Measurements from ENCODE around the gene RNF32. TPM values are rescaled to one million over a fixed set of nuclear protein-coding genes. Genes with fewer than 3 reads are reported as not detected.

The RNF32 gene
- polyA plus RNA-seq, 1 donor (not counting 4 experiments of a cell fraction or from before 2014, with no cell fraction given): 0.34 TPM

GRCh38 chr7:156602283-156602682 lies 38.3 kb upstream of the RNF32 start:
- DNase-seq (ENCODE audit: low read depth, low spot score) (no peak), FAIRE-seq (no peak)
- no peaks in the 10 kb centered on the region for H3K36me3 ChIP-seq (ENCODE audit: control insufficient read depth in 2 of 2, extremely low read depth in 1 of 2, insufficient read depth in 2 of 2, low read length in 2 of 2)
- no peaks in the 10 kb centered on the region for H3K4me1 ChIP-seq (ENCODE audit: control insufficient read depth, extremely low read depth, insufficient read depth, low read length)
- H3K27me3 ChIP-seq (ENCODE audit: control insufficient read depth, extremely low read depth, insufficient read depth, low read length): no peaks in the 10 kb centered on the region
- no peak overlapping the region for H3K4me2 ChIP-seq (ENCODE audit: control insufficient read depth, extremely low read depth, insufficient read depth, low read depth, low read length)
- no peak overlapping the region for H3K4me3 ChIP-seq (ENCODE audit: control insufficient read depth in 2 of 3, extremely low read depth in 1 of 3, insufficient read depth in 2 of 3, low read depth in 1 of 3, low read length in 3 of 3)
- TF ChIP-seq EZH2 (IDR thresholded peaks at IDR 0.05; ENCODE audit: low read length): no peak
- TF ChIP-seq, protein P1, sequence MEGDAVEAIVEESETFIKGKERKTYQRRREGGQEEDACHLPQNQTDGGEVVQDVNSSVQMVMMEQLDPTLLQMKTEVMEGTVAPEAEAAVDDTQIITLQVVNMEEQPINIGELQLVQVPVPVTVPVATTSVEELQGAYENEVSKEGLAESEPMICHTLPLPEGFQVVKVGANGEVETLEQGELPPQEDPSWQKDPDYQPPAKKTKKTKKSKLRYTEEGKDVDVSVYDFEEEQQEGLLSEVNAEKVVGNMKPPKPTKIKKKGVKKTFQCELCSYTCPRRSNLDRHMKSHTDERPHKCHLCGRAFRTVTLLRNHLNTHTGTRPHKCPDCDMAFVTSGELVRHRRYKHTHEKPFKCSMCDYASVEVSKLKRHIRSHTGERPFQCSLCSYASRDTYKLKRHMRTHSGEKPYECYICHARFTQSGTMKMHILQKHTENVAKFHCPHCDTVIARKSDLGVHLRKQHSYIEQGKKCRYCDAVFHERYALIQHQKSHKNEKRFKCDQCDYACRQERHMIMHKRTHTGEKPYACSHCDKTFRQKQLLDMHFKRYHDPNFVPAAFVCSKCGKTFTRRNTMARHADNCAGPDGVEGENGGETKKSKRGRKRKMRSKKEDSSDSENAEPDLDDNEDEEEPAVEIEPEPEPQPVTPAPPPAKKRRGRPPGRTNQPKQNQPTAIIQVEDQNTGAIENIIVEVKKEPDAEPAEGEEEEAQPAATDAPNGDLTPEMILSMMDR (optimal IDR thresholded peaks at IDR 0.05 in 1 of 3, IDR thresholded peaks at IDR 0.05 in 1 of 3, conservative IDR thresholded peaks at IDR 0.05 in 1 of 3; ENCODE audit: extremely low read depth in 1 of 3, insufficient read depth in 2 of 3, low read length in 3 of 3): no peak
- no peak overlapping the region for H3K9ac ChIP-seq (ENCODE audit: control insufficient read depth, extremely low read depth, insufficient read depth, low read length)
- no peaks in the 10 kb centered on the region for H3K79me2 ChIP-seq (ENCODE audit: control insufficient read depth, insufficient read depth, low read length)
- H3K9me3 ChIP-seq (ENCODE audit: control insufficient read depth, low read depth, low read length): no peaks in the 10 kb centered on the region
- no peaks in the 10 kb centered on the region for H4K20me1 ChIP-seq (ENCODE audit: control insufficient read depth, extremely low read depth, insufficient read depth, low read length)
- H2AFZ ChIP-seq (ENCODE audit: control insufficient read depth, low read length): no peak overlapping the region
- no peak overlapping the region for H3K27ac ChIP-seq (ENCODE audit: control insufficient read depth, insufficient read depth, low read length)
- dilution Hi-C loops (cut with MboI; ENCODE audit: extremely low pct_ligation_motif_present, low sequenced_read_pairs): no loop called here
- H3K9me1 ChIP-seq (ENCODE audit: control insufficient read depth, extremely low read depth, insufficient read depth, low read length): no peaks in the 10 kb centered on the region

- no peak overlapping the region for H2AFZ ChIP-seq (ENCODE audit: control insufficient read depth, low read length)
- FAIRE-seq (no peak), DNase-seq (ENCODE audit: low read depth, low spot score) (no peak)
- no peaks in the 10 kb centered on the region for H3K4me1 ChIP-seq (ENCODE audit: control insufficient read depth, extremely low read depth, insufficient read depth, low read length)
- H3K79me2 ChIP-seq (ENCODE audit: control insufficient read depth, insufficient read depth, low read length): no peaks in the 10 kb centered on the region
- dilution Hi-C loops (cut with MboI; ENCODE audit: extremely low pct_ligation_motif_present, low sequenced_read_pairs): no loop called here
- no peaks in the 10 kb centered on the region for H4K20me1 ChIP-seq (ENCODE audit: control insufficient read depth, extremely low read depth, insufficient read depth, low read length)
- no peaks in the 10 kb centered on the region for H3K27me3 ChIP-seq (ENCODE audit: control insufficient read depth, extremely low read depth, insufficient read depth, low read length)
- H3K4me2 ChIP-seq (ENCODE audit: control insufficient read depth, extremely low read depth, insufficient read depth, low read depth, low read length): no peak overlapping the region
- H3K9me3 ChIP-seq (ENCODE audit: control insufficient read depth, low read depth, low read length): no peaks in the 10 kb centered on the region
- H3K9ac ChIP-seq (ENCODE audit: control insufficient read depth, extremely low read depth, insufficient read depth, low read length): no peak overlapping the region
- TF ChIP-seq EZH2 (IDR thresholded peaks at IDR 0.05; ENCODE audit: low read length): no peak
- TF ChIP-seq, protein P1 (optimal IDR thresholded peaks at IDR 0.05 in 1 of 3, IDR thresholded peaks at IDR 0.05 in 1 of 3, conservative IDR thresholded peaks at IDR 0.05 in 1 of 3; ENCODE audit: extremely low read depth in 1 of 3, insufficient read depth in 2 of 3, low read length in 3 of 3): no peak
- no peak overlapping the region for H3K27ac ChIP-seq (ENCODE audit: control insufficient read depth, insufficient read depth, low read length)
- H3K9me1 ChIP-seq (ENCODE audit: control insufficient read depth, extremely low read depth, insufficient read depth, low read length): no peaks in the 10 kb centered on the region
- no peak overlapping the region for H3K4me3 ChIP-seq (ENCODE audit: control insufficient read depth in 2 of 3, extremely low read depth in 1 of 3, insufficient read depth in 2 of 3, low read depth in 1 of 3, low read length in 3 of 3)
- no peaks in the 10 kb centered on the region for H3K36me3 ChIP-seq (ENCODE audit: control insufficient read depth in 2 of 2, extremely low read depth in 1 of 2, insufficient read depth in 2 of 2, low read length in 2 of 2)
These were observed 37.6 kb upstream of the RNF32 start for GRCh38 chr7:156603011-156603410.
